HG03469 (cell line): Measurements from ENCODE around the gene MMGT1.

Experiments used
- ATAC-seq: cut with Tn5 transposase; IDR thresholded peaks from one replicate; pipeline ENCODE4 v1.9.1; 2021; ENCODE audit warnings: mild to moderate bottlenecking, moderate library complexity, moderate number of reproducible peaks; ENCODE audit not compliant: unreplicated experiment

MMGT1 gene

GRCh38 chrX:135973548-135974278, at the start of gene MMGT1:
Gene MMGT1 (minus strand): TSS chrX:135973988. CDS start chrX:135973675, 313 bp downstream.
- peak; percentile 54 for ATAC-seq

- no peak for ATAC-seq
Observed at GRCh38 chrX:136021903-136022302, 48.1 kb upstream of the MMGT1 start.

GRCh38 chrX:136021160-136021559, 47.4 kb upstream of the MMGT1 start:
- peak; percentile 75 for ATAC-seq

- no peak for ATAC-seq
Observed at GRCh38 chrX:136019226-136019625, 45.4 kb upstream of the MMGT1 start.

- ATAC-seq: no peak
Observed at GRCh38 chrX:136016881-136017280, 43.1 kb upstream of the MMGT1 start.

DNA sequence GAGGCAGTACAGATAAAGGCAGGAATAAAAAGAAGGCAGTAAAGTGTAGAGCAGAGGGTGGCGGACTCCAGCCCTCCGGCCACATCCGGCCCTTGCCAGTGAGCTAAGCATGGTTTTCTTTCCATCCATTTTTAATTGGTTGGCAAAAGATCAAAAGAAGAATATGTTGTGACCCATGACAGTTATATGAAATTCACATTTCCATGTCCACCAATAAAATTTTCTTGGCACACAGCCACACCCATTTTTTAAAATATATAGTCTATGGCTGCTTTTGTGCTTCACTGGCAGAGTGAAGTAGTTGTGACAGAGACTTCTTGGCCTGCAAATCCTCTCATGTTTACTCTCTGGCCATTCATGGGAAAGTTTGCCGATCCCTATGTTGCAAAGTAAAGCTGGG, 41.2 kb upstream of the MMGT1 start:
- ATAC-seq: no peak

- no peak for ATAC-seq
Observed at GRCh38 chrX:135988245-135988644, 14.5 kb upstream of the MMGT1 start.

- ATAC-seq: no peak
Observed at GRCh38 chrX:135985973-135986310, 12.2 kb upstream of the MMGT1 start.

DNA sequence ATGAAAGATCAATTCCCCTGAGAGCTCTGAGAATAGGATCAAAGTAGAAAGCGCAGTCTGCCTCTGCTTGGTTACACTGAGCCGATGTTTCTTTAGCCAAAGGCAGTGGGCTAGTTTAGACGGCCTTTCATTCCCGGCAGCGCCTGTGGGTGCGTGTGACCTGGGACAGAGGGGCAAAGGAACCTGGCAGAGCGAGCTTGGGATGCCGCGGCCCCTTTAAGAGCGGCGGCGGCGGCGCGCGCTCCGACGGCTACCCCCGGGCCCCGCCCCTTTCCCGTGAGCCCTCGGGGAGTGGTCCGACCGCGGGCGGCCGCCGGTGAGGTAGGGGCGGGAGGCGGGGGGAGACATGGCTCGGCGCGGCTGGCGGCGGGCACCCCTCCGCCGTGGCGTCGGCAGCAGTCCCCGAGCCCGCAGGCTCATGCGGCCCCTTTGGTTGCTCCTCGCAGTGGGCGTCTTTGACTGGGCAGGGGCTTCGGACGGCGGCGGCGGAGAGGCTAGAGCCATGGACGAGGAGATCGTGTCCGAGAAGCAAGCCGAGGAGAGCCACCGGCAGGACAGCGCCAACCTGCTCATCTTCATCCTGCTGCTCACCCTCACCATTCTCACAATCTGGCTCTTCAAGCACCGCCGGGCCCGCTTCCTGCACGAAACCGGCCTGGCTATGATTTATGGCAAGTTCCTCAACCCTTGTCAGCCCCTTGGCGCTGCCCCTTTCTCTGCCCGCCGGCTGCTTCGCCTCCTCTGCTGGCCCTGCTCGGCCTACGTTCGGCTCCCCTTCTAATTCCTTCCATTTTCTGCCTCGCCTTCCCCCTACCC, 11.6 kb upstream of the MMGT1 start, which contains the start of gene SLC9A6:
TSS of gene SLC9A6 (plus strand) at position 279 of the 816 bp plus-strand sequence. CDS start at position 503, 224 bp downstream.
- ATAC-seq: peak; percentile 72

DNA sequence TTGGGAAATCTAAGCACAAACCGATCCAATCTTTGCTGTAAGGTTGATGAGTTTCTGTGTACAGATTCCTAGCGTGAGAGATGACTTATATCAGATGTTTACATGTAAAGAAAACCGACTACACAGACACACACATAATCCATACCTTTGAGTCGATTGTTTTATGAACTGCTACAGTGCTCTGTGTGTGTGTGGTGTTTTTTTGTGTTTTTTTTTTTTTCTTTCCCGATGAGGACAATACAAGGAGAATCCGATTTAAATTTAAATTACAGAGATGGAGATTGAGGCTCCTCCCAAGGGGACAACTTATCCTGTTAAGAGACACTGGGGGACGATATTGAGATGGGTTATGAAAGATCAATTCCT, 11.0 kb upstream of the MMGT1 start:
- ATAC-seq: no peak

GRCh38 chrX:135984256-135984655, 10.5 kb upstream of the MMGT1 start:
- ATAC-seq: no peak

- ATAC-seq: no peak
Observed at GRCh38 chrX:135982860-135983259, 9.1 kb upstream of the MMGT1 start.

DNA sequence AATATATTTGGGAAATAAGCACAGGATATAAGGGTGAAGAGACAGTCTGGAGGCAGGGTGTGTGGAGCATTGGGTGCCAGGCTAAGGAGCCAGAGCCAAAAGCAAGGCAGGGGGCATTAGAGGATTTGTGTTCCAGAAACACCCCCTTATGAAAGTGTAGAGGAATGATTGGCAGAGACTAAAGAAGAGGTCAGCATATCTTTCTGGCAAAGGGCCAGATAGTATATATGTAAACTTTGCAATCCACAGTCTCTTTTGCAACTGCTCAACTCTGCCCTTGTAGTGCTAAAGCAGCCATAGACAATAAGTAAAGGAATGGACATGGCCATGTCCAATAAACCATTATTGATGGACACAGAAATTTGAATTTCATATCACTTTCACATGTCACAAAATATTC, 7.9 kb upstream of the MMGT1 start:
- ATAC-seq: no peak

GRCh38 chrX:135981010-135981409, 7.2 kb upstream of the MMGT1 start:
- ATAC-seq: no peak

GRCh38 chrX:135977611-135978010, 3.8 kb upstream of the MMGT1 start:
- no peak for ATAC-seq

DNA sequence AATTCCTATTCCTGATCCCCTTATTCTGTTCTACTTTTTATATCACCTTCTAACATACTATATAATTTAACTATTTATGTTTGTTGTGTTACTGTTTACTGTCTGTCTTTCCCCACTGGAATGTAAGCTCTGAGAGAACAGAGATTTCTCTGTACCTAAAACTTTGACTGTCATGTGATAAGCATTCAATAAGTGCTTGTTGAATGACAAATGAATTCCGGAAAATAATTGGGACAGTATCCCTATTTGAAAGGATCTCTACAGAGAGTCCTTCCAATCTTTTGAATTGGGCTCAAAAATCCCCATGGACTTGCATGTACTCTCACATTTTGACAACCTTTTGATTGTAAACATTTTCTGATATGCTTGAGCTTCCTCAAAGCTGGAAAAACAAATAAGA, 1.6 kb upstream of the MMGT1 start:
- ATAC-seq: no peak

GRCh38 chrX:135974279-135974856, 580 bp upstream of the MMGT1 start:
- ATAC-seq: no peak

DNA sequence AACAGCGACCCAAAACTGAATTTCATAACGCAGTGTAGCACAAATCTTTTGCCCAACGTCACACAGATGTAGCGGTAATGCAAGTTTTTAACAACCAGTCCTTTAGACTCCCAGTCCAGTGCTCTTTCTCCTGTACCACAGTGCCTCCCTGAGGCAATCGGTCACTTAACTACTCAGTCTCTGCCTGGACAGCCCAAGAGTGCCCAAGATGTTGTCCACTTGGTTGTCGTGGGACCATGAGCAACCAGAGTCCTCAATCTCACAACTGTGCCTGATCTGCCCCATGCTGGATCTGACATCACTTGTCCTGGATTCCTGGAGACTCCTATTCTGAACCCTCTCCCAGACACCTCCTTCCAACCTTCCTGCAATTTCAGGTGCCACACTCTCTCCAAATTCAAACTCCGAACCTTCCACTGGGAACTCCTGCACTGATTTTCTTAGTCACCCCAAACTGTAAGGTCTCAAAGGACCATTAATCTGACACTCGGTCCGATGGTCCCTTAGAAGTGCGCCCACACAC, 702 bp downstream of the MMGT1 start:
- ATAC-seq: no peak

GRCh38 chrX:135951291-135951690, 22.5 kb downstream of the MMGT1 start:
- ATAC-seq: no peak

DNA sequence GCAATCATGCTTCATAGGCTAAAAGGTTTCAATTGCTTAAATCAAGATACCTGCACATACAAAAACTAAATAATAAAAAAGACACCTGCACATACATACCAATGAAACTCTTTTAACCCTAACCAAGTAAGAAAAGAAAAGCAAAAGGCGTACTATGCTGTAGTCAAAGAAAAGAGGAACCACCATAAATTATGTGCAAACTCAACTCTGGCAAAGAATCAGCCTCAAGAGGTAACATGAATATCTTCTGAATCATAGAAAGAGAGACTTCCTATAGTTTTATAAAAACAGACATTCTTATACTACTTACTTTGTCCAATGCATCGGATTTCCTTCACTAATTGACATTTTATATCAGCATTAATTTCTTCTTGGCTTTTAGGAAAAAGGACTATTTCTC, 29.3 kb downstream of the MMGT1 start:
- ATAC-seq: no peak

GRCh38 chrX:135931644-135932487, 41.9 kb downstream of the MMGT1 start:
- ATAC-seq: no peak
